Ishikawa (cell line): ENCODE data around the gene MRTFA.

Experiments
- CEBPB ChIP-seq: IDR thresholded peaks from 2 replicates; pipeline ENCODE4 v1.6.1; 2012
- CREB1 ChIP-seq: IDR thresholded peaks from 2 replicates; pipeline ENCODE4 v1.6.1; 2012; ENCODE audit warnings: low read depth
- EGR1 ChIP-seq: IDR thresholded peaks from 2 replicates; pipeline ENCODE4 v1.6.1; 2012
- EP300 ChIP-seq: IDR thresholded peaks from 2 replicates; pipeline ENCODE4 v1.6.1; 2012; ENCODE audit warnings: borderline replicate concordance
- NFIC ChIP-seq: IDR thresholded peaks from 2 replicates; pipeline ENCODE4 v1.6.1; 2012
- RAD21 ChIP-seq: IDR thresholded peaks from 2 replicates; pipeline ENCODE4 v1.6.1; 2012; ENCODE audit warnings: low read depth
- REST ChIP-seq: IDR thresholded peaks from 2 replicates; pipeline ENCODE4 v1.6.1; 2012; ENCODE audit warnings: low read depth, mild to moderate bottlenecking
- TCF12 ChIP-seq: IDR thresholded peaks from 2 replicates; pipeline ENCODE4 v1.6.1; 2012; ENCODE audit warnings: low read depth
- TEAD4 ChIP-seq: IDR thresholded peaks from 2 replicates; pipeline ENCODE4 v1.6.1; 2012
- YY1 ChIP-seq: IDR thresholded peaks from 2 replicates; pipeline ENCODE4 v1.6.1; 2012; ENCODE audit warnings: low read depth
- ZBTB7A ChIP-seq: IDR thresholded peaks from 2 replicates; pipeline ENCODE4 v1.6.1; 2012; ENCODE audit warnings: low read depth
- TF ChIP-seq, protein P1 (sequence below): IDR thresholded peaks from 2 replicates; pipeline ENCODE4 v1.6.1; 2012

- TF ChIP-seq TEAD4 (no peak), REST (no peak), TCF12 (no peak), RAD21 (peak; percentile 17; the same call in 1 of the 2 replicates), EGR1 (no peak), ZBTB7A (no peak), EP300 (no peak), NFIC (no peak), CEBPB (no peak), YY1 (no peak), CREB1 (no peak)
- TF ChIP-seq, protein P1, sequence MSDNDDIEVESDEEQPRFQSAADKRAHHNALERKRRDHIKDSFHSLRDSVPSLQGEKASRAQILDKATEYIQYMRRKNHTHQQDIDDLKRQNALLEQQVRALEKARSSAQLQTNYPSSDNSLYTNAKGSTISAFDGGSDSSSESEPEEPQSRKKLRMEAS: no peak
Measured at GRCh38 chr22:40679964-40680818, 43.7 kb upstream of the MRTFA start.
